H9 (cell line): ENCODE data around the gene IBA57. TPM values are rescaled to one million over a fixed set of nuclear protein-coding genes. Genes with fewer than 3 reads are reported as not detected.

Experiments used
- DNase-seq: peaks from one replicate; pipeline ENCODE4 v3.0.0-alpha.2; 2017
- H2AFZ ChIP-seq: one replicate; pipeline ENCODE4 v1.6.1; 2013; ENCODE audit warnings: mild to moderate bottlenecking, low read length, control low read depth, moderate library complexity
- H2AK5ac ChIP-seq: 2 replicates; pipeline ENCODE4 v1.6.1; 2013; ENCODE audit warnings: low read length, control low read depth, mixed read lengths; ENCODE audit not compliant: insufficient read length
- H2BK120ac ChIP-seq: one replicate; pipeline ENCODE4 v1.6.1; 2013; ENCODE audit warnings: low read depth, mild to moderate bottlenecking, low read length, control low read depth, inconsistent platforms; ENCODE audit not compliant: poor library complexity, severe bottlenecking
- H2BK12ac ChIP-seq: 2 replicates; pipeline ENCODE4 v1.6.1; 2013; ENCODE audit warnings: low read length, control low read depth, mixed read lengths, low read depth; ENCODE audit not compliant: insufficient read length
- H2BK15ac ChIP-seq: 2 replicates; pipeline ENCODE4 v1.6.1; 2013; ENCODE audit warnings: low read depth, low read length, control low read depth
- H2BK20ac ChIP-seq: one replicate; pipeline ENCODE4 v1.6.1; 2013; ENCODE audit warnings: low read depth, mild to moderate bottlenecking, low read length, control low read depth, inconsistent platforms; ENCODE audit not compliant: poor library complexity, severe bottlenecking
- H2BK5ac ChIP-seq: 2 replicates; pipeline ENCODE4 v1.6.1; 2013; ENCODE audit warnings: low read length, control low read depth, mixed read lengths; ENCODE audit not compliant: insufficient read length
- H3K14ac ChIP-seq: 2 replicates; pipeline ENCODE4 v1.6.1; 2013; ENCODE audit warnings: low read length, control low read depth; ENCODE audit not compliant: insufficient read depth
- H3K18ac ChIP-seq: 2 replicates; pipeline ENCODE4 v1.6.1; 2013; ENCODE audit warnings: low read depth, mild to moderate bottlenecking, mixed read lengths, low read length, control low read depth; ENCODE audit not compliant: insufficient read length
- H3K23ac ChIP-seq: 2 replicates; pipeline ENCODE4 v1.6.1; 2013; ENCODE audit warnings: low read length, control low read depth, mixed read lengths, low read depth; ENCODE audit not compliant: insufficient read length
- H3K23me2 ChIP-seq: 2 replicates; pipeline ENCODE4 v1.6.1; 2013; ENCODE audit warnings: low read depth, mild to moderate bottlenecking, mixed read lengths, low read length, control low read depth; ENCODE audit not compliant: insufficient read length, poor library complexity, severe bottlenecking
- H3K27ac ChIP-seq: 2 replicates; pipeline ENCODE4 v1.5.1; 2013; ENCODE audit warnings: low read length, control low read depth, mixed read lengths, low read depth; ENCODE audit not compliant: insufficient read length
- H3K27me3 ChIP-seq: 2 replicates; pipeline ENCODE4 v1.6.1; 2013; ENCODE audit warnings: low read length, control low read depth, inconsistent platforms; ENCODE audit not compliant: insufficient read depth
- H3K4ac ChIP-seq: 2 replicates; pipeline ENCODE4 v1.6.1; 2013; ENCODE audit warnings: low read depth, mild to moderate bottlenecking, control low read depth, inconsistent platforms, low read length, moderate library complexity
- H3K4me1 ChIP-seq: 2 replicates; pipeline ENCODE4 v1.6.1; 2013; ENCODE audit warnings: low read length, control low read depth, inconsistent platforms; ENCODE audit not compliant: insufficient read depth
- H3K4me2 ChIP-seq: 2 replicates; pipeline ENCODE4 v1.6.1; 2013; ENCODE audit warnings: low read length, control low read depth, mixed read lengths; ENCODE audit not compliant: insufficient read length, insufficient read depth
- H3K56ac ChIP-seq: 2 replicates; pipeline ENCODE4 v1.6.1; 2013; ENCODE audit warnings: low read depth, mild to moderate bottlenecking, mixed read lengths, low read length, control low read depth; ENCODE audit not compliant: insufficient read length
- H3K79me1 ChIP-seq: 2 replicates; pipeline ENCODE4 v1.6.1; 2013; ENCODE audit warnings: low read depth, mild to moderate bottlenecking, moderate library complexity, low read length, control low read depth, inconsistent platforms; ENCODE audit not compliant: insufficient read depth, poor library complexity, severe bottlenecking
- H3K79me2 ChIP-seq: 2 replicates; pipeline ENCODE4 v1.6.1; 2013; ENCODE audit warnings: low read length, control low read depth, inconsistent platforms; ENCODE audit not compliant: insufficient read depth
- H3K9ac ChIP-seq: 2 replicates; pipeline ENCODE4 v1.6.1; 2013; ENCODE audit warnings: low read length, control low read depth, mixed read lengths; ENCODE audit not compliant: insufficient read length; ENCODE audit errors: extremely low read depth
- H3K9me3 ChIP-seq: one replicate; pipeline ENCODE4 v1.6.1; 2013; ENCODE audit warnings: low read depth, low read length, inconsistent platforms; ENCODE audit not compliant: control insufficient read depth
- H3T11ph ChIP-seq: one replicate; pipeline ENCODE4 v1.6.1; 2013; ENCODE audit warnings: mild to moderate bottlenecking, low read length, control low read depth, inconsistent platforms
- H4K20me1 ChIP-seq: one replicate; pipeline ENCODE4 v1.6.1; 2013; ENCODE audit not compliant: control insufficient read depth, insufficient read length, insufficient read depth
- H4K5ac ChIP-seq: 2 replicates; pipeline ENCODE4 v1.6.1; 2013; ENCODE audit warnings: low read depth, mild to moderate bottlenecking, mixed read lengths, low read length, control low read depth; ENCODE audit not compliant: insufficient read length
- H4K8ac ChIP-seq: replicated peaks from 2 replicates; pipeline ENCODE4 v1.6.1; 2013; ENCODE audit warnings: low read length, control low read depth, mixed read lengths, low read depth; ENCODE audit not compliant: insufficient read length
- H4K91ac ChIP-seq: 2 replicates; pipeline ENCODE4 v1.6.1; 2013; ENCODE audit warnings: low read depth, mild to moderate bottlenecking, moderate library complexity, mixed read lengths, low read length, control low read depth; ENCODE audit not compliant: insufficient read length
- H3K27ac Mint-ChIP-seq, 3 experiments: 2 replicates in 2 of 3; 3 replicates in 1 of 3; pipeline ENCODE4 v1.8.0; 2020 to 2021; ENCODE audit warnings: mixed read lengths in 3 of 3, mild to moderate bottlenecking in 1 of 3, moderate library complexity in 1 of 3
- H3K27me3 Mint-ChIP-seq: 2 replicates; pipeline ENCODE4 v1.8.0; 2021; ENCODE audit warnings: low read depth, mild to moderate bottlenecking, moderate library complexity, mixed read lengths
- H3K36me3 Mint-ChIP-seq, 3 experiments: 2 replicates in 2 of 3; 3 replicates in 1 of 3; pipeline ENCODE4 v1.8.0; 2020 to 2021; ENCODE audit warnings: low read depth in 3 of 3, mixed read lengths in 3 of 3; ENCODE audit not compliant: insufficient read depth in 1 of 3
- H3K4me1 Mint-ChIP-seq, 2 experiments: 2 replicates each; pipeline ENCODE4 v1.8.0; 2020; ENCODE audit warnings: mixed read lengths in 2 of 2
- H3K4me3 Mint-ChIP-seq, 2 experiments: 2 replicates in 1 of 2; 3 replicates in 1 of 2; pipeline ENCODE4 v1.8.0; 2020 to 2021; ENCODE audit warnings: mild to moderate bottlenecking in 2 of 2, mixed read lengths in 2 of 2, moderate library complexity in 1 of 2
- H3K9me3 Mint-ChIP-seq, 2 experiments: 2 replicates in 1 of 2; 3 replicates in 1 of 2; pipeline ENCODE4 v1.8.0; 2020; ENCODE audit warnings: mild to moderate bottlenecking in 2 of 2, mixed read lengths in 2 of 2, moderate library complexity in 1 of 2
- WGBS: extraction: QIAGEN DNeasy Blood & Tissue Kit; methylation state at CpG from one replicate; pipeline ENCODE4 v1.1.7; 2013; ENCODE audit warnings: missing lambda C conversion rate, low lambda C conversion rate, mixed read lengths; ENCODE audit not compliant: insufficient read length; ENCODE audit errors: extremely low coverage; 5-methylcytosine and 5-hydroxymethylcytosine counted together
- total RNA-seq: library from RNA; stranded (reverse); gene quantifications from 2 replicates; pipeline ENCODE4 v1.2.1, GENCODE V29; 2021
- TF ChIP-seq, protein P1 (sequence below): fragments of 200-600 bp; sonication (generic); conservative IDR thresholded peaks from 3 replicates; pipeline ENCODE4 v1.8.0; 2021; ENCODE audit warnings: antibody characterized with exemption, mild to moderate bottlenecking

Gene IBA57
- total RNA-seq, 1 experiment from 2014 or later: 12.6 TPM

DNA sequence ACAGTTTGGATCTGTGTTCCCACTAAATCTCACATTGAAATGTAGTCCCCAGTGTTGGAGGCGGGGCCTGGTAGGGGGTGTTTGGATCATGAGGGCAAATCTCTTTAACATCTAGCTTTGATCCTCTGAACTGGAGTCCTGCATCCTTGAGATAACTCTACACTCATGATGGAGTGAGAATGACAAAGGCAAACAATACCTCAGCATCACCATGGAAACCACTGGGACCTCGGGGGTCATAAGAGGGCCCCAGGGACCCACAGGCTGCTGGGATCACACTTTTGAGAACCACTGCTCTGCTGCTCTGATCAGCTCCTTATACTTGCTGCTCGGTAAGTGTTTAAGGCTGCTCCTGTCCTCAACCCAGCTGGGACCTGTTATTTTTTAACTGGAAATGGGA lies 28.8 kb downstream of the IBA57 start:
- no CpG with 5 or more reads among the region's 3 CpGs for WGBS
- Mint-ChIP-seq H3K4me3 (no peak overlapping the region), H3K9me3 (peaks cover 18 to 20% of the 10 kb centered on the region in 2 experiments), H3K27ac (no peak overlapping the region), H3K4me1 (no peaks in the 10 kb centered on the region), H3K36me3 (peaks cover 14 to 16% (median 15%) of the 10 kb centered on the region in 3 experiments), H3K27me3 (peaks cover 17% of the 10 kb centered on the region)
- H3K79me1 ChIP-seq: no peaks in the 10 kb centered on the region
- no peak overlapping the region for H2BK5ac ChIP-seq
- no peaks in the 10 kb centered on the region for H3K79me2 ChIP-seq
- TF ChIP-seq, protein P1, sequence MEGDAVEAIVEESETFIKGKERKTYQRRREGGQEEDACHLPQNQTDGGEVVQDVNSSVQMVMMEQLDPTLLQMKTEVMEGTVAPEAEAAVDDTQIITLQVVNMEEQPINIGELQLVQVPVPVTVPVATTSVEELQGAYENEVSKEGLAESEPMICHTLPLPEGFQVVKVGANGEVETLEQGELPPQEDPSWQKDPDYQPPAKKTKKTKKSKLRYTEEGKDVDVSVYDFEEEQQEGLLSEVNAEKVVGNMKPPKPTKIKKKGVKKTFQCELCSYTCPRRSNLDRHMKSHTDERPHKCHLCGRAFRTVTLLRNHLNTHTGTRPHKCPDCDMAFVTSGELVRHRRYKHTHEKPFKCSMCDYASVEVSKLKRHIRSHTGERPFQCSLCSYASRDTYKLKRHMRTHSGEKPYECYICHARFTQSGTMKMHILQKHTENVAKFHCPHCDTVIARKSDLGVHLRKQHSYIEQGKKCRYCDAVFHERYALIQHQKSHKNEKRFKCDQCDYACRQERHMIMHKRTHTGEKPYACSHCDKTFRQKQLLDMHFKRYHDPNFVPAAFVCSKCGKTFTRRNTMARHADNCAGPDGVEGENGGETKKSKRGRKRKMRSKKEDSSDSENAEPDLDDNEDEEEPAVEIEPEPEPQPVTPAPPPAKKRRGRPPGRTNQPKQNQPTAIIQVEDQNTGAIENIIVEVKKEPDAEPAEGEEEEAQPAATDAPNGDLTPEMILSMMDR: no peak
- H3K23ac ChIP-seq: no peak overlapping the region
- no peaks in the 10 kb centered on the region for H3K4me1 ChIP-seq
- H3T11ph ChIP-seq: no peak overlapping the region
- H3K23me2 ChIP-seq: no peaks in the 10 kb centered on the region
- no peak overlapping the region for H2BK20ac ChIP-seq
- no peak overlapping the region for H4K5ac ChIP-seq
- H3K9me3 ChIP-seq: peaks cover 7% of the 10 kb centered on the region
- no peak overlapping the region for H3K4ac ChIP-seq
- no peak overlapping the region for H2AK5ac ChIP-seq
- no peaks in the 10 kb centered on the region for H4K20me1 ChIP-seq
- H3K56ac ChIP-seq: no peak overlapping the region
- DNase-seq: no peak
- H2AFZ ChIP-seq: no peak overlapping the region
- no peak overlapping the region for H3K14ac ChIP-seq
- H2BK15ac ChIP-seq: no peak overlapping the region
- H2BK120ac ChIP-seq: no peak overlapping the region
- H4K91ac ChIP-seq: no peak overlapping the region
- no peak overlapping the region for H3K18ac ChIP-seq
- H3K27ac ChIP-seq: no peak overlapping the region
- H3K4me2 ChIP-seq: no peak overlapping the region
- no peaks in the 10 kb centered on the region for H3K27me3 ChIP-seq
- no peak overlapping the region for H2BK12ac ChIP-seq
- H3K9ac ChIP-seq: no peak overlapping the region
- no peak overlapping the region for H4K8ac ChIP-seq
